Hematopoietic multipotent progenitor cell treated with erythropoietin and hydrocortisone succinate and interleukin-3 and kit ligand, for 15 days (in vitro differentiated cells): ENCODE measurements around the gene HTR1B.

Source experiments
- DNase-seq: peaks from one replicate; pipeline ENCODE4 v3.0.0-alpha.2; 2015; ENCODE audit warnings: low spot score

Gene HTR1B

GRCh38 chr6:77463308-77463860 lies at the start of gene HTR1B:
Gene HTR1B, minus strand, starts transcription at chr6:77463491. Its CDS starts 88 bp downstream, at chr6:77463403.
- DNase-seq = no peak

GRCh38 chr6:77512554-77512953 lies 49.3 kb upstream of the HTR1B start:
- DNase-seq = no peak

GRCh38 chr6:77511860-77512259 lies 48.6 kb upstream of the HTR1B start:
- DNase-seq = no peak

GRCh38 chr6:77502981-77503380 lies 39.7 kb upstream of the HTR1B start:
- no peak for DNase-seq

- no peak for DNase-seq
These were observed 29.2 kb upstream of the HTR1B start for GRCh38 chr6:77492530-77492929.

GRCh38 chr6:77487808-77488425 lies 24.6 kb upstream of the HTR1B start:
- no peak for DNase-seq

GRCh38 chr6:77482981-77483380 lies 19.7 kb upstream of the HTR1B start:
- no peak for DNase-seq

- no peak for DNase-seq
These were observed 11.7 kb upstream of the HTR1B start for GRCh38 chr6:77474973-77475372.

- no peak for DNase-seq
These were observed 11.1 kb upstream of the HTR1B start for GRCh38 chr6:77474286-77474956.

GRCh38 chr6:77470983-77471382 lies 7.7 kb upstream of the HTR1B start:
- no peak for DNase-seq

GRCh38 chr6:77468939-77469338 lies 5.6 kb upstream of the HTR1B start:
- DNase-seq = no peak

GRCh38 chr6:77466451-77467437 lies 3.5 kb upstream of the HTR1B start:
- no peak for DNase-seq

- no peak for DNase-seq
These were observed 2.8 kb upstream of the HTR1B start for GRCh38 chr6:77466055-77466450.

GRCh38 chr6:77464495-77464867 lies 1.2 kb upstream of the HTR1B start:
- no peak for DNase-seq

- no peak for DNase-seq
These were observed 687 bp upstream of the HTR1B start for GRCh38 chr6:77463861-77464494.

- DNase-seq = no peak
These were observed 658 bp downstream of the HTR1B start for GRCh38 chr6:77462359-77463307.

GRCh38 chr6:77461796-77462195 lies 1.5 kb downstream of the HTR1B start:
- no peak for DNase-seq

GRCh38 chr6:77458421-77458820 lies 4.9 kb downstream of the HTR1B start:
- DNase-seq = no peak

GRCh38 chr6:77457720-77458349 lies 5.5 kb downstream of the HTR1B start:
- peak; percentile 7 for DNase-seq

GRCh38 chr6:77456531-77457248 lies 6.6 kb downstream of the HTR1B start:
- DNase-seq = no peak
